ENCODE measurements around the gene TADA3.

The TADA3 gene

GRCh38 chr3:9743548-9743947 is 48.7 kb downstream of the TADA3 start:
- Histone ChIP-seq H3K9ac (ENCODE audit: low read depth, low read length) (no peak overlapping the region), H3K4me1 (ENCODE audit: control insufficient read depth, insufficient read depth, low read length) (no peaks in the 10 kb centered on the region), H3K9me3 (ENCODE audit: control insufficient read depth, insufficient read depth, low read length) (no peaks in the 10 kb centered on the region), H3K27ac (ENCODE audit: low read depth, low read length) (no peak overlapping the region), H3K4me3 (ENCODE audit: low read depth, low read length) (no peak overlapping the region), H3K36me3 (ENCODE audit: control insufficient read depth, insufficient read depth, low read length) (peaks cover 98% of the 10 kb centered on the region), H3K27me3 (ENCODE audit: control insufficient read depth, insufficient read depth, low read length) (no peaks in the 10 kb centered on the region)

GRCh38 chr3:9742560-9742959 is 49.7 kb downstream of the TADA3 start:
- Histone ChIP-seq H3K4me1 (ENCODE audit: control insufficient read depth, insufficient read depth, low read length) (no peaks in the 10 kb centered on the region), H3K9ac (ENCODE audit: low read depth, low read length) (no peak overlapping the region), H3K27me3 (ENCODE audit: control insufficient read depth, insufficient read depth, low read length) (no peaks in the 10 kb centered on the region), H3K36me3 (ENCODE audit: control insufficient read depth, insufficient read depth, low read length) (peaks cover 100% of the 10 kb centered on the region), H3K4me3 (ENCODE audit: low read depth, low read length) (no peak overlapping the region), H3K9me3 (ENCODE audit: control insufficient read depth, insufficient read depth, low read length) (no peaks in the 10 kb centered on the region), H3K27ac (ENCODE audit: low read depth, low read length) (no peak overlapping the region)

- H3K9ac ChIP-seq (ENCODE audit: low read depth, low read length) = no peak overlapping the region
- H3K36me3 ChIP-seq (ENCODE audit: control insufficient read depth, insufficient read depth, low read length) = peaks cover 96% of the 10 kb centered on the region
- no peaks in the 10 kb centered on the region for H3K4me1 ChIP-seq (ENCODE audit: control insufficient read depth, insufficient read depth, low read length)
- H3K9me3 ChIP-seq (ENCODE audit: control insufficient read depth, insufficient read depth, low read length) = no peaks in the 10 kb centered on the region
- H3K27ac ChIP-seq (ENCODE audit: low read depth, low read length) = no peak overlapping the region
- no peaks in the 10 kb centered on the region for H3K27me3 ChIP-seq (ENCODE audit: control insufficient read depth, insufficient read depth, low read length)
- no peak overlapping the region for H3K4me3 ChIP-seq (ENCODE audit: low read depth, low read length)
These were observed 53.1 kb downstream of the TADA3 start for GRCh38 chr3:9739181-9739580.

GRCh38 chr3:9736831-9737230 is 55.4 kb downstream of the TADA3 start:
- H3K27me3 ChIP-seq (ENCODE audit: control insufficient read depth, insufficient read depth, low read length) = no peaks in the 10 kb centered on the region
- no peak overlapping the region for H3K9ac ChIP-seq (ENCODE audit: low read depth, low read length)
- no peak overlapping the region for H3K4me3 ChIP-seq (ENCODE audit: low read depth, low read length)
- H3K36me3 ChIP-seq (ENCODE audit: control insufficient read depth, insufficient read depth, low read length) = peaks cover 77% of the 10 kb centered on the region
- peaks cover 7% of the 10 kb centered on the region; the same call in 1 of the 2 replicates for H3K4me1 ChIP-seq (ENCODE audit: control insufficient read depth, insufficient read depth, low read length)
- no peaks in the 10 kb centered on the region for H3K9me3 ChIP-seq (ENCODE audit: control insufficient read depth, insufficient read depth, low read length)
- no peak overlapping the region for H3K27ac ChIP-seq (ENCODE audit: low read depth, low read length)

- Histone ChIP-seq H3K4me1 (ENCODE audit: control insufficient read depth, insufficient read depth, low read length) (peaks cover 13% of the 10 kb centered on the region), H3K27ac (ENCODE audit: low read depth, low read length) (no peak overlapping the region), H3K9me3 (ENCODE audit: control insufficient read depth, insufficient read depth, low read length) (no peaks in the 10 kb centered on the region)
These were observed 59.5 kb downstream of the TADA3 start for GRCh38 chr3:9732740-9733115.

GRCh38 chr3:9732080-9732739 is 60.1 kb downstream of the TADA3 start:
- peak overlapping the region; percentile 98 for H3K4me3 ChIP-seq (ENCODE audit: low read depth, low read length)
- no peaks in the 10 kb centered on the region for H3K9me3 ChIP-seq (ENCODE audit: control insufficient read depth, insufficient read depth, low read length)
- no peaks in the 10 kb centered on the region for H3K27me3 ChIP-seq (ENCODE audit: control insufficient read depth, insufficient read depth, low read length)
- peaks cover 13% of the 10 kb centered on the region for H3K4me1 ChIP-seq (ENCODE audit: control insufficient read depth, insufficient read depth, low read length)
- peak overlapping the region; percentile 98 for H3K27ac ChIP-seq (ENCODE audit: low read depth, low read length)
- H3K9ac ChIP-seq (ENCODE audit: low read depth, low read length) = peak overlapping the region; percentile 100
- H3K36me3 ChIP-seq (ENCODE audit: control insufficient read depth, insufficient read depth, low read length) = peaks cover 31% of the 10 kb centered on the region

More at GRCh38 chr3:9732740-9733115, 59.5 kb downstream of the TADA3 start:
- Histone ChIP-seq H3K36me3 (ENCODE audit: control insufficient read depth, insufficient read depth, low read length) (peaks cover 36% of the 10 kb centered on the region), H3K27me3 (ENCODE audit: control insufficient read depth, insufficient read depth, low read length) (no peaks in the 10 kb centered on the region), H3K9ac (ENCODE audit: low read depth, low read length) (no peak overlapping the region), H3K4me3 (ENCODE audit: low read depth, low read length) (peak overlapping the region; percentile 98)

- Histone ChIP-seq H3K36me3 (ENCODE audit: control insufficient read depth, insufficient read depth, low read length) (peaks cover 24% of the 10 kb centered on the region), H3K9ac (ENCODE audit: low read depth, low read length) (peak within 1 kb of the TSS; percentile 100), H3K4me3 (ENCODE audit: low read depth, low read length) (peak within 1 kb of the TSS; percentile 98), H3K4me1 (ENCODE audit: control insufficient read depth, insufficient read depth, low read length) (peaks cover 13% of the 10 kb centered on the region), H3K27ac (ENCODE audit: low read depth, low read length) (peak within 1 kb of the TSS; percentile 98), H3K9me3 (ENCODE audit: control insufficient read depth, insufficient read depth, low read length) (no peaks in the 10 kb centered on the region), H3K27me3 (ENCODE audit: control insufficient read depth, insufficient read depth, low read length) (no peaks in the 10 kb centered on the region)
These were observed 60.8 kb downstream of the TADA3 start, which contains the start of gene BRPF1 for GRCh38 chr3:9731206-9732079. TSS of gene BRPF1 (plus strand) at chr3:9731735. CDS start at chr3:9734141, 2,406 bp downstream.

GRCh38 chr3:9730657-9731205 is 61.5 kb downstream of the TADA3 start:
- H3K4me3 ChIP-seq (ENCODE audit: low read depth, low read length) = peak overlapping the region; percentile 66
- H3K9ac ChIP-seq (ENCODE audit: low read depth, low read length) = no peak overlapping the region
- peaks cover 13% of the 10 kb centered on the region for H3K4me1 ChIP-seq (ENCODE audit: control insufficient read depth, insufficient read depth, low read length)
- no peaks in the 10 kb centered on the region for H3K9me3 ChIP-seq (ENCODE audit: control insufficient read depth, insufficient read depth, low read length)
- no peaks in the 10 kb centered on the region for H3K27me3 ChIP-seq (ENCODE audit: control insufficient read depth, insufficient read depth, low read length)
- H3K36me3 ChIP-seq (ENCODE audit: control insufficient read depth, insufficient read depth, low read length) = peaks cover 19% of the 10 kb centered on the region
- H3K27ac ChIP-seq (ENCODE audit: low read depth, low read length) = no peak overlapping the region

Measured in HUES48 (cell line).